HG03378 (cell line): ENCODE measurements around the gene OPTC.
"Not testable (repeated sequence)": the region's sequence is repeated elsewhere in the genome, so short reads cannot be mapped to it uniquely, and the experiment has no call there.

ENCODE experiments used
- ATAC-seq: cut with Tn5 transposase; IDR thresholded peaks from one replicate; pipeline ENCODE4 v1.9.1; 2021; ENCODE audit warnings: mild to moderate bottlenecking, moderate library complexity; ENCODE audit not compliant: unreplicated experiment

The OPTC gene, protein sequence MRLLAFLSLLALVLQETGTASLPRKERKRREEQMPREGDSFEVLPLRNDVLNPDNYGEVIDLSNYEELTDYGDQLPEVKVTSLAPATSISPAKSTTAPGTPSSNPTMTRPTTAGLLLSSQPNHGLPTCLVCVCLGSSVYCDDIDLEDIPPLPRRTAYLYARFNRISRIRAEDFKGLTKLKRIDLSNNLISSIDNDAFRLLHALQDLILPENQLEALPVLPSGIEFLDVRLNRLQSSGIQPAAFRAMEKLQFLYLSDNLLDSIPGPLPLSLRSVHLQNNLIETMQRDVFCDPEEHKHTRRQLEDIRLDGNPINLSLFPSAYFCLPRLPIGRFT

DNA sequence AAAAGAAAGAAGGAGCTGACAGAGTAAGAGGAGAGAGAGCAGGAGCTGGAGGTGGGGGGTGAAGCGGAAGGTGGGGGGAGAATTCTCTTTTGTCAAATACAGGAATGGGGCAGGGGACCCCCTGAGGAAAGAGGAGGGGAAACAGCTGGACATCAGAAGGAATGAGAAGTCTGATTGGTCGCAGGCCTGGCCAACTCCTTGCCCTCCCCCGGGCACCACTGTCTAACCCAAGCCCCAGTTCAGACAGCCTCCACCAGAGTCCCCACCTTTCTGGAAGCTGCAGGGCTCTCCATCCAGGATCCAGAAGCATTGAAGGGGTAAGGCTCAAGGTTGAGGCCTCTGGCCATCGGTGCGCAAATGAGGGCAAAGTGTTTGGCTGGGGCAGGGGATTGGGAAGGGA is at the start of gene OPTC:
Gene OPTC, plus strand, starts transcription at position 253 of the 400 bp plus-strand sequence. CDS start 1,853 bp downstream, outside the sequence.
- no peak for ATAC-seq

DNA sequence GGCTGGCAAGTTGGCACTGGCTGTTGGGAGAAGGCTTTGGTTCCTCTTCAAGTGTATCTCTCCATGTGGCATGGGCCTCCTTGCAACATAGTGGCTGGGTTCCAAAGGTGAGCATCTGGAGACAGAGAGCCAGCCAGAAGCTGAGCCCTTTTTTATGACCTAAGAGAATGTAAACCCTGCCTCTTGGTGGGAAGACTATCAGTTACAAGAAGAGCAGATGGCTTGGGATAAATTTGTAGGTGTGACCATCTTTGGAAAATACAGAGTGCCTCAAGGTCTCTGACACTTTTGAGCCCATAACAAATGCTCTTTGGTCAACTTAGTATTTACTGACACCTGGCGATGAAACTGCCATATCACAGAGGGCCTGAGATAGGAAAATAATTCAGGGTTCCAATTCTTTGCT is 49.8 kb upstream of the OPTC start:
- no peak for ATAC-seq

DNA sequence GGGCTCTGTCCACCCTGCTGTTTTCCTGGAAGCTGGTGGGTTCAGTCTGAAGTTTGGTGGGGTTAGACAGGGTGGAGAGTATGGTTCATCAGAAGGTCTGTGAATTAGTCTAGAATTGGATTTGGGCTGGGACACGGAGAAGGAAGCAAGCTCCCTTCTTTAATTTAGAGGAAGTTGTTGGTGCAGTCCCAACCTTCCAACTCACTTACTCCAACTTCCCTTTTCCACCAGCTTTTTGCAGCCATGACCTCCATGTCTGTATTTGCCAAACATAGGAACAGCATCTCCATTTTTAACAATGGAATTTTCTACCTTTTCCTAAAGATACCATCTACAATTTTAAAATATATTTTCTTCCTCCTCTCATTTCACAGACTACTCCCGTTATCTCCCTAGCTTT is 46.8 kb upstream of the OPTC start:
- no peak for ATAC-seq

DNA sequence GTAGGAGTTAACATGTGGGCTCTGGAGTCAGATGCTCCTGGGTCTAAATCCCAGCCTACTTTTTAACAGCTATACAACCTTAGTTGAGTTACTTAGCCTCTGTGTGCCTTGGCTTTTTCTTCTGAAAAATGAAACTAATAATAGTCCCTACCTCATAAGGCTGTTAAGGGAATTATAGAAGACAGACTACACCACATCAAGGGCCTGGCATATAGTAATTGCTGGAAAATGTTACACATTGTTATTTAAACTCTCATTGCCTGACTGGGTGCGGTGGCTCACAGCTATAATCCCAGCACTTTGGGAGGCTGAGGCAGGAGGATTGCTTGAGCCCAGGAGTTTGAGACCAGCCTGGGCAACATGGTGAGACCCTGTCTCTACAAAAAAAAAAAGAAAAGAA is 46.4 kb upstream of the OPTC start:
- not testable (repeated sequence) for ATAC-seq

DNA sequence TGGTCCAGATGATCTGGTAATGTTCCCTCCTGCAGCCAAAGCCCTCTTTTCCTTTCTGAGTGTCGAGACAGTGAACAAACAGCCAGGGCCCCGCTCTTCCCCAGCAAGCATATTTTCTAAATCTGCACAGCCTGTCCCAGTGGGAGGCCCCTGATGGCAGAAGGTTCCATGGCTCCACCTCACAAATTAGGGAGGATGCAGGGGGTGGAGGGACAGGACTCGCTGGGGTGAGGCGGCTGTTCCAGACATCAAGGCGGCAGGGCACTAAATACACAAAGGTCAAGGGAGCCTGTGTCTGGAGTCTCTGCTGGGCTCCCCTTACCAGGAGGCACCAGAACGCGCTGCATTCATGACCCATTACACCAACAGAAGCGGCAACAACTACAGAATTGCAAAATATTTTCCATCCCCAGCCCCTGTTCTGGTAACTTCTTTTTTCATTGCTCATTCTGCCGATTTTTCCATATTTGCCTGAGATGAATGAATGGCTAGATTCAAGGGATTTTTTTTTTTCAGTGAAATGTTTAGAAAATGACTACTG is 45.4 kb upstream of the OPTC start:
- ATAC-seq = no peak

DNA sequence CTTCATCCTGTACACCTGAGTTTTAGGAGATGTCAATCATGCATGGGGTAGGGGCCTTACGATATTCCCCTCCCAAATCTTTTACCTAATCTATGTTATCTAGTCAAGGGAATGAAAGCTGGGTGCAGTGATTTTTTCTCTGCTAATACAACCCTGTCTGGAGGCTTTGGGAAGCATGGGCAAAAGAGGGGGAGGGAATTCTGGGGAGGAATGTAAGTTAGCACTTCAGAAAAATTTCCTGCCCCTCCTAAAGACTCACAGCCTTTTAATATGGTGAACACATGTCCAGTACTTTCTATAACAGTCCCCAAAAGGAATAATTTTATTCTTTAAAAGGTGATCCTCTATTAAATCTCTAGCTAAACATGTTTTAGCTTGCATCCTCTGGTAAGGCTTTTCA is 44.0 kb upstream of the OPTC start:
- ATAC-seq = no peak

DNA sequence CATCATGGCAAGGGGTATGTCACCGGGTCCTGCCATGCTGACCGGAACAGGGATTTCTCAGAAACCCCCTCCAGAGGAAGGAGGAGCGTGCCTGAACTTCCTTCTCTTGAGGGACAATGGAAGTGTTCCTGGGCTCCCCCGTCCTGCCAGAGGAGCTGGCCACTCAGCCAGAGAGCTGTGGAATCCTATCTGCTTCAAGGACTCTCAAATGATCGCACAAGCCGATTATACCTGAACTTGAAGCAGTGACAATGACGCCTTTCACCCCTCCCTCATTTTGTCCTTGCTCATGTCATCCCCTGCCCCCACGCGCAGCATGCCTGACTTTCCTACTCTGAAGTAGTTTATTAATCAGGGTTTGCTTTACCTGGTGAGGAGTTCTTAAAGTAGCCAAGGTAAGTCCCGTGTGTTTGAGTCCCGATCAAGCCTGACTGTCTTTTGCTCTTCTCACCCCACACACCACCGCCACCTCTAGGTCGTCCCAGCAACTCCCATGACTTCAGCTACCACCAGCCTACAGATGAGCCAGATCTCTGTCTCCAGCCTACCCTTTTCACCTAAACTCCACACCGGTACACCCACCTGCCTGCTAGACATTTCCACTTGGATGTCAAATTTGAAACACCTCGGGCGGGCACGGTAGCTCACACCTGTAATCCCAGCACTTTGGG is 43.3 kb upstream of the OPTC start:
- ATAC-seq = no peak

DNA sequence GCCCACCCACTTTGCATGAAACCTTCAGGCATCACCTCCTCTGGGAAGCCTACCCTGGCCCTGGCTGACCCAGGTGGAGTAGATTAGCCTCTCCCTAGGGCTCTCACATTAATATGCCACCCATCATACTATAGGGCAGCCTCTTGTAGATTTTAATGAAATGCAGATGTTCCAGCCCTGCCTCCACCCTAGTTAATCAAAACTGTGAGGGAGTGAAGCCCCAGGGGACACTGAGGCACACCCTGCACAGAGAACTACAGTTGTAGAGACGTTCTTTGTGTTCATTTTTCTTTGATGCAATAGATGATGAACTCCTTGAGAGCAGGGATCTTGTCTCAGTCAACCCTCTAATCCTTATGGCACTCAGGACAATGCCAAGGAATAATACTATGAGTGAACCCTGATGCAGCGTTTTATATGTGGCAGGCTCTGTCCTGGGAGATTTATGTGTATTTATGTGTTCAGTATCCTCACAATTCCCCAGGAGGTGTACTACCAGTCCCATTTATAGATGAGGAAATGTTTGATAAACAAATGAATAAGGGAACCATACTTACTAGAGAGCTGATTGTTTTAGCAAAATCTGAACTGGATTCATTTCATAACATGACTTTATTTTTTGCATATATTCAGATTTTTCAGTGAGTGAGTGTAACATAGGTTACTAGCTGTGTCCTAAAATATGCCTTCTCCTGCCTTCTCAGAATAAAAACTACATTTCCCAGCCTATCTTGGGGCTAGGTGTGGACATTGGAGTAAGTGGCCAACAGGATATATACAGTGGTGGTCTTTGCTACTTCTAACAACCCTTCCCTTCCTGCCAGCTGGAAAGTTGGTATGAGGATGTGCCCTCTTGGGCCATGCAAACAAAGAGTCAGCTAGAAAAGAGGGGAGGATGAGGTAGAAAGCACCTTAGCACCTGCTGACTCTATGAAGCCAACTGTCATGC is 41.8 kb upstream of the OPTC start:
- ATAC-seq = no peak

DNA sequence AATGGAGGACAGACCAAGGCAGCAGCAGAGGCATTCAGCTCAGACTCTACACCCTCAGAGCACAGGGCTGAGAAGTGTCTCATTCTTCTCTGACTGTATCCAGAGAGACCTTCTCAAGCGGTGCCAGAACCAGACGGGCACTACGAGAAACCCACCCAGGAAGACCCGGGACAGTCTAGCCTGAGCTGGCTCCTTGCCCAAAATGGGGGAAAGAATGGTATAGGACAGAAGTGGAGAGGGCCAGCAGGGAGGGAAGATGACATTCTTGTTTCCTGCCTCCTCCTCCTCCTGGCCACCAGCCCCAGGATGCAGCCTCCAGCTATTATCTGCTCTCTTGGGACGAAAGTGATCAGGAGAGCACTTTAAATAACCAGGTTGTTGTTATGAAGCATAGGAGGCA is 40.9 kb upstream of the OPTC start:
- ATAC-seq = no peak

DNA sequence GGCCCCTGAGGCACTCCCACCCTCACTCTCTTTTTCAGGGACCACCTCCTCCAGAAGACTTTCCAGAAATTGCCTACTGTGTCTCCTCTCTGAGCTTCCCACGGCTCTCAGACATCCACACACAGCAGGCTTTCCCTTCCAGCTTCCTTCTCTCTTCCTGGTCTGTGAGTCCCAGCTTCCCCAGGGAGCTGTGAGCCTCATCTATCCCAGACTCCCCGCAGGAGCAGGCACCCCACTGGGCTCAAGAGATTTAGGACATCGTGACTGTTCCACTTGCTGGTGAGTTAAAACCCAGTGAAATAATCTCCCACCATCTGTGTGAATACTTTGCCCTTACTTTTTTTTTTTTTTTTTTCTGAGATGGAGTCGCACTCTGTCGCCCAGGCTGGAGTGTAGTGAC is 40.3 kb upstream of the OPTC start:
- no peak for ATAC-seq

DNA sequence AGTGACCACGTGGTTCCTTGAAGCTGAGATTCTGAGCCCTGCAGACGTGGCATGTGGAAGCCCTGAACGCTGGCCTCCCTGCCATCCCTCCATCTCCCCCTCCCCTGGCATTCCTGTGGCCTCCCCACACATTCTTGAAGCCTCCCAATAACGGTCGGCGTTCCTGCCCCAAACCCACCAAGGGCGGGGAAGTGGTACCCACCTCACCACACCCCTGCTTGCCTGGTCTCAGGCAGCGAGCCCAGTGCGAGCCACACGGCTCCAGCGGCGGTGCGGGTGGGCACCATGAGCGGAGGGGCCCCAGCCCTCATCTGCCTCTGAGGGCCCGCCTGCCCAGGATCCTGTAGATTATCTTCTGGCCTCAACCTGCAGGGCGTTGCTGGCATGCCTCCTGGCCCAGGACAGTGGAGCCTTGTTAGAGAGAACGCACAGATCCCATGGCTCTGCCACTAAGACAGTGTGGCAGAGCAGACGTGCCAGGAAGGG is 38.9 kb upstream of the OPTC start:
- no peak for ATAC-seq

DNA sequence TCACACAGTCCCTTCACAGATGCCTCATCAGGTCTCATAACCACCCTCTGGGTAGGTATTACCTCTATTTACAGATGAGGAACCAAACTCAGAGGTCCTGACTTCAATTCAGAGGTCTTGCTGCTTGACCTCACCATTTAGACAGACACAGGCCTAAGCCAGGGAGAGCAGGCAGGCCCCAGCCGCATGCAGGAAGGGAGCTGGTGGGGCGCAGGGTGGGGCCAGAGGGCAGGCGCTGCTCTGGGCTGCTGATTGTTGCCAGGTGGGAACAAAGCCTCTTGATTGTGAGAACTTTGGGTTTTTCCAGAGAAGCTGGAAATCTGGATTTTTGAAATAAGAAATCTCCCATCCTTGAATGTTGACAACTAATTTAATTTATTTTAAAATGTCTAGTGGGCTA is 38.2 kb upstream of the OPTC start:
- no peak for ATAC-seq

DNA sequence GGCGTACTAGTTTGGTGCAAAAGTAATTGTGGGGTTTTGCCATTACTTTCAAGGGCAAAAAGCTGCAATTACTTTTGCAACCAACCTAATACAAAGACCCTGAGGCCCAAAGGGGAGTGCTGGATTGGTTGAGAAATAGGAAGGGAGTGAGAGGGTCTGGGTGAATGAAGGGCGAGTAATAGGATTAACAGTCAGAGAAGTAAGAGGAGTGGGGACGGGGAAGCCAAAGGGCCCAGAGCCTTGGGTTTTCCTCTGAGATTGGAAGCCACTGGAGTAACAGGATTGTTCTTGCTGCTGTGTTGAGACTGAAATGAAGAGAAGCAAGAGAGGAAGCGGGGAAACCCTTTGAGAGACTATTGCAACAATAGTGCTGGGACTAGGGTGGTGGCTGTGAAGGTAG is 37.4 kb upstream of the OPTC start:
- no peak for ATAC-seq

DNA sequence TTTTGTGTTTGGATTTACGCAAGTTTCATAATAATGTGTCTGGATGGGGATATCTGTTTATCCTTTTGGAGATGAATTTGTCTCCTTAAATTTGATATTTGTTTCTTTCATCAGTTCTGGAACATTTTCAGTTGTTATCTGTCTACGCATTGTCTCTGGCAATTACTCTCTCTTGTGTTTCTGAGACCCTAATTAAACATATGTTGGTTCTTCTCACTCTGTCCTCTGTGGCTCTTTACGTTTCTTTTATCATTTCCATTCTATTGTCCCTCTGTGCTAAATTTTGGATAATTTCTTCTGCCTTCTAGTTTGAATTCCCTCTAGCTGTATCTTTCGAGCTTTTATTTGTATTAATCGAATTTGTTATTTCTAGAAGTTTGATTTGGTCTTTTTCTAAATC is 35.9 kb upstream of the OPTC start:
- no peak for ATAC-seq

DNA sequence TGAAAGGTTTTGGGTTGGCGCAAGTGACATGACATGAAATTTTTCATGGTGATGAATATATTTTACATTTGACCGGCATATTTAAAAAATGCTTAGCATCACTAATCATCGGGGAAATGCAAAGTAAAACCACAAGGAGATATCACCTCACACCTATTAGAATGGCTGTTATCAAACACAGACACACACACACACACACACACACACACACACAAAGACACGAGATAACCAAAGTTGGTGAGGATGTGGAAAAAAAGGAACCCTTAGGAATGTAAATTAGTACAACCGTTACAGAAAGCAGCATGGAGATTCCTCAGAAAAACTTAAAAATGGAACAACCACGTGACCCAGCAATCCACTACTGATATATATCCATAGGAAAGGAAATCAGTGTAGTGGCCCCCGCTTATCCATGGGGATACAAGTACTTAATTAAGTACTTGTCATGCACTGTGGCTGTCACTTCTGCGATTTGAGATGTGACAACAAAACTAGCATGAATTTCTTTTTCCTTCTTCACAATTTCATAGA is 34.2 kb upstream of the OPTC start:
- ATAC-seq = no peak

DNA sequence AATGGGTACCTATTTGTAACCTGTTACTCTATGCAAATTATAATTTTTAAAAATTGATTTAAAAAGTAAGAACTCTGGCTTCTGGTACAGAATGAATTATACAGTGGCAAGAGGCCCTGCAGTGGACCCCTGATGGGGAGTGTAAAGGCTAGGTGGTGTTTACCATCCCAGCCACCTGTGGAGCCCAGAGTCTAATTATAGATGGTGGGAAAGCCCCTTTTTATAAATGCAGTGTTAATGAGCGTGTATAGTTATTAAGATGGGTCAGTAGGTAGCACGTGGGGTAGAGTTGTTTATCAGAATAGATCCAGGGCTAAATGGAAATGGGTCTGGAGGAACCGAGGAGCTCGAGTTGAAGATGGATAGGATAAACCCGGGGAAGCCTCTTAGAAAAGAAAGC is 32.2 kb upstream of the OPTC start:
- ATAC-seq = no peak

DNA sequence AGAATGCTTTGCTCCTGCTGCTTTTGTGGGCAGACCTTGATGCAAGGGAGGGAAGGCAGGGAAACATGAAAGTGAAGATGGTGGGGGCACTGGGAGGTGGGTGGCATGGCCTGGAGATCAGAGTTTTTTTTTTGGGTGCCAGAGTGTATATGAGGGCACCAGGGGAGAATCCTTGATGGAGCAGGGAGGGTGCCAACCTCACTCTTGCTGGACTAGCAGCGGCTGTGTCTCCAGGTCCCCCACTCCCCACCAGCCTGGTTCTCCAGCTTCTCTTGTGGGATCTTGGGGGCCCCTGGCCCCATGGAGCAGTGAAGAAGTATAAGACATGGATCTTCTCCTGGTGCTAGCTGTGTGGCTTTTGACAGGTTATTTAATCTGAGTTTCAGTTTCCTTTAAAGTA is 31.8 kb upstream of the OPTC start:
- ATAC-seq = no peak

DNA sequence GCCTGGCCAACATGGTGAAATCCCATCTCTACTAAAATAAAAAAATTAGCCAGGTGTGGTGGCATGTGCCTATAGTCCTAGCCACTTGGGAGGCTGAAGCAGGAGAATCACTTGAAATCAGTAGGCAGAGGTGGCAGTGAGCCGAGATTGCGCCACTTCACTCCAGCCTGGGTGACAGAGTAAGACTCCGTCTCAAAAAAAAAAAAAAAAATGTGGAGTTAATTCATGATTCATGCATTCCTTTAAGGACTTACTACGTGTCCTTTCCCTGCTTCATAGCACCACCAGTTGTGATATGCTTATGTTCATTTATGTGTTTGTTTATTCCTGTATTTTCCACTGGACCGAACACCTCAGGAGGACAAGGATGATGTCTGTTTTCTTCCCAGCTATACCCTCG is 31.1 kb upstream of the OPTC start:
- ATAC-seq = no peak

DNA sequence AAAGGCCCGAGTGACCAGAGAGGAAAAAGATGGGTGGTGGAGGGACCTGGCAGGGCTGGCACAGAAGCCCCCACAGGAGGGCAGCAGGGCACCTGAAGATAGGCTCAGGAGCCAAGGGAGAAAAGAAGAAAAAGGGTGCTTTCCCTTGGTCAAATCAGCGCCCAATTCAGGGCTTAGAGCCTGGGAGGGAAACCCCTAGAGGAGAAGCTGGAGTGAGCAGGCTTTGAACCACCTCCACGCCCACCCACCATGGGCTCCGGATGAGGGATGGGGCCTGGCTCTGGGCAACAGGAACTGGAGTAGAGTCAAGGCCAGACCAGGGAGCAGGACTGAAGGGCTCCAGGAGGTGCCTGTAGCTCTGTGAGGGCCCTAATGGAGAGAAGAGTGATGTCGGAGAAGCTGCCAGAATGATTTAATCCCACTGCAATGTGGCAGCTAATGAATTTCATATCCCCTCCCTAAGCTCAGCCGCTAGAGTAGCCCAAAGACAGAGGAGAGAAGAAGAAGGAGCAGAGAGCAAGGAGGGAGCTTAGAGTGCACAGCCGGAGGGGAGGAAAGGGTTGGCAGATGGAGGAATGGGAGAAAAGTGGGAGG is 30.4 kb upstream of the OPTC start:
- ATAC-seq = no peak

DNA sequence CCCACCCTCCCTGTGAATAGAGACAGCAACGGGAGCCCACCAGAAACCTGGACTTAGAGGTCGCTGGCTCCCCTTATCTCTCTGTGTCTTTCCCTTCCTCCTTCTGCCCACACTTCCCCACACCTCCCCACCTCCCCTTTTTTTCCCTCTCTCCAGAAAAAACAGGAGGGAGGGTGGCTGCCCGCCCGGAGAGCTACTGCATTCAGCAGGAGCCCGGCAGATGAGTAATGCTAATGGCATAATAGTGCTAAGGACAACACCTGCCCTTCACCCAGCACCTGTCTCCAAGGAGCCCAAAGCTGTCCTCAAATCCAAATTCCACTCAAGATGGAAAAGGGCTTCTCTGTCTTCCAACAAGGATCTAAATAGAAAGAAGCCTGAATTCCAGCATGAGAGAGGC is 29.7 kb upstream of the OPTC start:
- ATAC-seq = no peak

DNA sequence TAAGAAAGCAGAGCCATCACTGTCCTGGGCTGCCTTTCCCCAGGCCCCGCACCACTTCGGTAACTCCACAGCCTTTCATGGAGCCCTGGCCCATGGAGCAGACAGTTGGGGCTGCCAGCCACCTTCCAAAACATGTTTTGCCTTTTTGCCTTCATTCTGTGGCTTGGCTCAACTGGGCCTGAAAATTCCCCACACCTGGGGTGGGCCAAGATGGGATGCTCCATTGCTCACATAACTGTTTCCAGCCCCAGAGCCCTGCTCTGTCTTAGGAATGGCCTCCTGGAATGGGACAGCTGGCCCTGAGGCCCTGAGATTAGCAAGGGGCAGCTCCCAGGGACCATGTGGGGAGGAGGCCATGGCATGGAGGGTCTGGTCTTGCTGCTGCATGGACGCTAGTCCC is 29.2 kb upstream of the OPTC start:
- no peak for ATAC-seq
